ENCODE data around the gene MB21D2.
"Not testable (repeated sequence)": the region's sequence is repeated elsewhere in the genome, so short reads cannot be mapped to it uniquely, and the experiment has no call there.

Gene MB21D2

GRCh38 chr3:192860454-192860853, 57.2 kb downstream of the MB21D2 start:
- DNase-seq (ENCODE audit: low read depth): no peak

- no peak for DNase-seq (ENCODE audit: low read depth)
Observed at GRCh38 chr3:192858849-192859585, 58.6 kb downstream of the MB21D2 start.

- DNase-seq (ENCODE audit: low read depth): no peak
Observed at GRCh38 chr3:192857260-192857661, 60.4 kb downstream of the MB21D2 start.

- DNase-seq (ENCODE audit: low read depth): no peak
Observed at GRCh38 chr3:192855434-192855833, 62.2 kb downstream of the MB21D2 start.

- no peak for DNase-seq (ENCODE audit: low read depth)
Observed at GRCh38 chr3:192851821-192852372, 65.8 kb downstream of the MB21D2 start.

GRCh38 chr3:192850451-192850981, 67.1 kb downstream of the MB21D2 start:
- no peak for DNase-seq (ENCODE audit: low read depth)

- DNase-seq (ENCODE audit: low read depth): not testable (repeated sequence)
Observed at GRCh38 chr3:192849821-192850220, 67.8 kb downstream of the MB21D2 start.

GRCh38 chr3:192848371-192849233, 69.1 kb downstream of the MB21D2 start:
- DNase-seq (ENCODE audit: low read depth): no peak

- DNase-seq (ENCODE audit: low read depth): no peak
Observed at GRCh38 chr3:192847941-192848340, 69.7 kb downstream of the MB21D2 start.

GRCh38 chr3:192845526-192845855, 72.2 kb downstream of the MB21D2 start:
- DNase-seq (ENCODE audit: low read depth): no peak

GRCh38 chr3:192844836-192845525, 72.7 kb downstream of the MB21D2 start:
- no peak for DNase-seq (ENCODE audit: low read depth)

GRCh38 chr3:192844486-192844765, 73.2 kb downstream of the MB21D2 start:
- no peak for DNase-seq (ENCODE audit: low read depth)

GRCh38 chr3:192843723-192844485, 73.8 kb downstream of the MB21D2 start:
- DNase-seq (ENCODE audit: low read depth): no peak

- no peak for DNase-seq (ENCODE audit: low read depth)
Observed at GRCh38 chr3:192843119-192843518, 74.5 kb downstream of the MB21D2 start.

- DNase-seq (ENCODE audit: low read depth): no peak
Observed at GRCh38 chr3:192842711-192843110, 74.9 kb downstream of the MB21D2 start.

GRCh38 chr3:192842138-192842537, 75.5 kb downstream of the MB21D2 start:
- DNase-seq (ENCODE audit: low read depth): no peak

GRCh38 chr3:192841428-192841827, 76.2 kb downstream of the MB21D2 start:
- DNase-seq (ENCODE audit: low read depth): no peak

- DNase-seq (ENCODE audit: low read depth): no peak
Observed at GRCh38 chr3:192840143-192840836, 77.4 kb downstream of the MB21D2 start.

- DNase-seq (ENCODE audit: low read depth): no peak
Observed at GRCh38 chr3:192835818-192836815, 81.5 kb downstream of the MB21D2 start.

- DNase-seq (ENCODE audit: low read depth): no peak
Observed at GRCh38 chr3:192834428-192834827, 83.2 kb downstream of the MB21D2 start.
